PC-9 (cell line): Measurements from ENCODE around the gene CLVS2. TPM values are rescaled to one million over a fixed set of nuclear protein-coding genes. Genes with fewer than 3 reads are reported as not detected.

Source experiments
- BruUV-seq: library from RNA; stranded (reverse); fragments of 400-500 nt; replicated peaks from 2 replicates; lab custom pipeline; 2021; lab: Mats Ljungman, UMichigan
- CTCF ChIA-PET: fragments of 300-600 bp; sonication (Branson Sonifier 250); formaldehyde crosslinking; loops from one replicate; lab custom pipeline; 2022; ENCODE audit warnings: antibody characterized with exemption; lab: Charles Lee
- POLR2A ChIA-PET: fragments of 300-600 bp; sonication (Branson Sonifier 250); formaldehyde crosslinking; loops from one replicate; lab custom pipeline; 2022; ENCODE audit warnings: antibody characterized with exemption; ENCODE audit not compliant: unreplicated experiment; lab: Charles Lee
- DNase-seq, 2 experiments: peaks; one replicate each; pipeline versions ENCODE4 v3.0.0 to v3.0.0-alpha.2; 2015 to 2022; ENCODE audit warnings: mixed read lengths in 1 of 2
- H2AFZ ChIP-seq: fragments of 200-600 bp; sonication (generic); 2 replicates; pipeline ENCODE4 v1.8.1; 2017; ENCODE audit warnings: antibody characterized with exemption
- H3F3A ChIP-seq: fragments of 200-600 bp; sonication (generic); 2 replicates; pipeline ENCODE4 v1.8.1; 2017; ENCODE audit warnings: antibody characterized with exemption, mild to moderate bottlenecking, low read depth; ENCODE audit not compliant: insufficient read depth
- H3K27ac ChIP-seq: fragments of 200-600 bp; sonication (generic); 2 replicates; pipeline ENCODE4 v1.6.1; 2016; ENCODE audit warnings: mixed run types
- H3K27me3 ChIP-seq: fragments of 200-600 bp; sonication (generic); 2 replicates; pipeline ENCODE4 v1.6.1; 2016; ENCODE audit warnings: low read depth, mixed run types; ENCODE audit not compliant: insufficient read depth
- H3K36me3 ChIP-seq: fragments of 200-600 bp; sonication (generic); 2 replicates; pipeline ENCODE4 v1.6.1; 2016; ENCODE audit warnings: low read depth, mixed run types
- H3K4me1 ChIP-seq: fragments of 200-600 bp; sonication (generic); replicated peaks from 2 replicates; pipeline ENCODE4 v1.6.1; 2016; ENCODE audit warnings: mixed run types; ENCODE audit not compliant: insufficient read depth
- H3K4me2 ChIP-seq: fragments of 200-600 bp; sonication (generic); 2 replicates; pipeline ENCODE4 v1.6.1; 2017; ENCODE audit warnings: mixed run types
- H3K4me3 ChIP-seq: fragments of 200-600 bp; sonication (generic); 2 replicates; pipeline ENCODE4 v1.6.1; 2016; ENCODE audit warnings: mixed run types
- H3K79me2 ChIP-seq: fragments of 200-600 bp; sonication (generic); 2 replicates; pipeline ENCODE4 v1.6.1; 2017; ENCODE audit warnings: low read depth, mixed run types
- H3K9me2 ChIP-seq: fragments of 200-600 bp; sonication (generic); 2 replicates; pipeline ENCODE4 v1.8.1; 2017; ENCODE audit warnings: mild to moderate bottlenecking; ENCODE audit not compliant: insufficient read depth
- H3K9me3 ChIP-seq: fragments of 200-600 bp; sonication (generic); 2 replicates; pipeline ENCODE4 v1.8.1; 2016; ENCODE audit warnings: low read depth; ENCODE audit not compliant: insufficient read depth
- H4K20me1 ChIP-seq: fragments of 200-600 bp; sonication (generic); 2 replicates; pipeline ENCODE4 v1.8.1; 2017; ENCODE audit not compliant: insufficient read depth
- EZH2 ChIP-seq: fragments of 200-600 bp; sonication (generic); IDR thresholded peaks from 2 replicates; pipeline ENCODE4 v1.8.0; 2017; ENCODE audit warnings: antibody characterized with exemption, low read depth
- intact Hi-C: fragments of 100-400 bp; cut with micrococcal nuclease; formaldehyde crosslinking; loops from one replicate; pipeline ENCODE4 v1.10.0; 2022; ENCODE audit not compliant: unreplicated experiment
- total RNA-seq: library from RNA; stranded (reverse); gene quantifications from 2 replicates; pipeline ENCODE4 v1.2.3, GENCODE V29; 2021
- TF ChIP-seq, protein P1 (sequence below): fragments of 200-600 bp; sonication (generic); conservative IDR thresholded peaks from 2 replicates; pipeline ENCODE4 v1.6.1; 2017; ENCODE audit warnings: mixed run types, antibody characterized with exemption, mild to moderate bottlenecking, moderate library complexity

The CLVS2 gene
- total RNA-seq, 1 experiment from 2014 or later, result not detected

DNA sequence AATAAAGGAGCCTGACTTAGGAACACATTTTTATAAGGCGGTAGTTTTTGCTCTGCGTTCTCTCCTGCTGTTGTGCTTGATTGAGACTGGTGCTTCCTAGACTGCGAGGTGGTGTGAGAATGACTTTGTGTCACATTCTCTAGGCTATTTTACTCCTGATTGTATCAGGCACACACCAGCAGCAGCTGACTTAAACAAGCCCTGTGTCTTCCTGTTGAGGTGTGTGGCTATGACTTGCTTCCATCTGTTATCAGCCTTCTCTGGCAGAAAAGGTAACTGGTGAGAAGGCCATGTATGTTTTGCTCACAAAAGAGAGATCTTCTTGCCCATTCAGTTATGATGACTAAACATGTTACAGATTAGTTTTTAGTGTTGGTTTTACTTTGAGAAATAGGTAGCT, 43.4 kb downstream of the CLVS2 start:
- Histone ChIP-seq H3K9me3 (no peaks in the 10 kb centered on the region), H3K4me3 (no peak overlapping the region), H3K4me2 (no peak overlapping the region), H3K9me2 (no peaks in the 10 kb centered on the region), H3F3A (no peaks in the 10 kb centered on the region), H3K27ac (no peak overlapping the region), H3K27me3 (no peaks in the 10 kb centered on the region), H3K36me3 (no peaks in the 10 kb centered on the region), H3K79me2 (no peaks in the 10 kb centered on the region), H2AFZ (no peak overlapping the region; the same call in 1 of the 2 replicates), H4K20me1 (no peaks in the 10 kb centered on the region), H3K4me1 (no peaks in the 10 kb centered on the region)
- ChIA-PET POLR2A (no interaction called here), CTCF (no interaction called here)
- TF ChIP-seq, protein P1, sequence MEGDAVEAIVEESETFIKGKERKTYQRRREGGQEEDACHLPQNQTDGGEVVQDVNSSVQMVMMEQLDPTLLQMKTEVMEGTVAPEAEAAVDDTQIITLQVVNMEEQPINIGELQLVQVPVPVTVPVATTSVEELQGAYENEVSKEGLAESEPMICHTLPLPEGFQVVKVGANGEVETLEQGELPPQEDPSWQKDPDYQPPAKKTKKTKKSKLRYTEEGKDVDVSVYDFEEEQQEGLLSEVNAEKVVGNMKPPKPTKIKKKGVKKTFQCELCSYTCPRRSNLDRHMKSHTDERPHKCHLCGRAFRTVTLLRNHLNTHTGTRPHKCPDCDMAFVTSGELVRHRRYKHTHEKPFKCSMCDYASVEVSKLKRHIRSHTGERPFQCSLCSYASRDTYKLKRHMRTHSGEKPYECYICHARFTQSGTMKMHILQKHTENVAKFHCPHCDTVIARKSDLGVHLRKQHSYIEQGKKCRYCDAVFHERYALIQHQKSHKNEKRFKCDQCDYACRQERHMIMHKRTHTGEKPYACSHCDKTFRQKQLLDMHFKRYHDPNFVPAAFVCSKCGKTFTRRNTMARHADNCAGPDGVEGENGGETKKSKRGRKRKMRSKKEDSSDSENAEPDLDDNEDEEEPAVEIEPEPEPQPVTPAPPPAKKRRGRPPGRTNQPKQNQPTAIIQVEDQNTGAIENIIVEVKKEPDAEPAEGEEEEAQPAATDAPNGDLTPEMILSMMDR, result no peak
- TF ChIP-seq EZH2, result no peak
- intact Hi-C loops, result no loop called here
- DNase-seq, result no peak
- no TSS peak for BruUV-seq

DNA sequence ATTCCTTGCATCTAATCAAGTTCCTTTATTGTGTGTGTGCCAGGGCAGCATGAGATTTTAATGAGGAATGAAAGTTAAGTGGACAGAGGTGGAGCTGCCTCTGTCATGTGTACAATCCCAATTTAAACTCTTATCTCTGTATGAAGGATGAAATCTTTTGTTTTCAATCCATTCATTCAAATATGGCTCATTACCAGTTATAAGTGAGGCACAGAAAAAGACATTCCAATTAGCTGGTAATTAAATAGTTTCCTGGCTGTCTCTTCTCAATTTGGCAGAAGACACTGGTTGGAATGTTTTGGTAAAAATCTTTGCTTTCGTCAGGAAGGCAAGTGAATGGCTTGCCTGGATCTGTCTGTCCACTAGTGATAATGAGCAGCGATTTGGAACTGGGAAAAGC, 46.4 kb downstream of the CLVS2 start:
- Histone ChIP-seq H3K36me3 (no peaks in the 10 kb centered on the region), H3K4me1 (no peaks in the 10 kb centered on the region), H3K79me2 (no peaks in the 10 kb centered on the region), H3F3A (no peaks in the 10 kb centered on the region), H3K27ac (no peak overlapping the region), H3K9me2 (no peaks in the 10 kb centered on the region), H3K4me3 (no peak overlapping the region), H3K4me2 (no peak overlapping the region), H3K9me3 (no peaks in the 10 kb centered on the region), H2AFZ (peak overlapping the region; percentile 12; the same call in 1 of the 2 replicates), H3K27me3 (no peaks in the 10 kb centered on the region), H4K20me1 (no peaks in the 10 kb centered on the region)
- TF ChIP-seq, protein P1, result no peak
- no peak for TF ChIP-seq EZH2
- ChIA-PET POLR2A (no interaction called here), CTCF (no interaction called here)
- no TSS peak for BruUV-seq
- no peak for DNase-seq
- intact Hi-C loops, result no loop called here

DNA sequence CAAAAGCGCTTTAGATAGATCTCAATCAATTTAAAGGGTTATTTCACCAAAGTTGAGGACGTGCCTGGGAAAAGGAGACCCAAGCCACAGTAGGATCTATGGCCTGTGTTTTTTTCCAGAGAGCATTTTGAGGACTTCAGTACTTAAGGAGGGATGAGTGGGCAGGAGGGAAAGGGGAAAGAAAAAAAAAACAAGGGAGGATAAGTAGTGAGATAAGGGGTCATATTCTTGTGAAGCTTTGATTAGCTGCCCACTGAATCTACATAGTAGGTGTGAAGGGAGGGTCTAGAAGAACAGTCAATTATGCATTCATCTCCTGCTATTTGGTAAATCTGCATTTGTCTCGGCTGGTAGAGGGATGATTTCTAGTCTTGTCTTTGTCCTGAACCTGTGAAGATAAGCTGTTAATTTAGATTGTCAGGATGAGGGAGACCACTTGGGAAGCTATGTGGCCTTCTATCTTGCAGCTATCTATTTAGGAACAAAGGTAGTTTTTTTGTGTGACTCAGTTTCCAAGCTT, 48.4 kb downstream of the CLVS2 start:
- no peak overlapping the region for H2AFZ ChIP-seq
- POLR2A ChIA-PET, result no interaction called here
- no peaks in the 10 kb centered on the region for H4K20me1 ChIP-seq

More for the DNA sequence above, 48.4 kb downstream of the CLVS2 start:
- Histone ChIP-seq H3K27ac (no peak overlapping the region), H3K27me3 (no peaks in the 10 kb centered on the region), H3K9me3 (no peaks in the 10 kb centered on the region), H3K79me2 (no peaks in the 10 kb centered on the region), H3K4me1 (no peaks in the 10 kb centered on the region), H3K4me3 (no peak overlapping the region), H3K4me2 (no peak overlapping the region), H3K9me2 (no peaks in the 10 kb centered on the region), H3K36me3 (no peaks in the 10 kb centered on the region), H3F3A (no peaks in the 10 kb centered on the region; the same call in 1 of the 2 replicates)
- CTCF ChIA-PET, result no interaction called here
- BruUV-seq, result no TSS peak
- DNase-seq, result no peak
- intact Hi-C loops, result no loop called here
- TF ChIP-seq EZH2, result no peak
- TF ChIP-seq, protein P1, result no peak
